Stomach smooth muscle (tissue), 2 donors: ENCODE data around the gene WDR49.

ENCODE experiments used
- H3K27ac ChIP-seq: one replicate; pipeline ENCODE4 v1.7.0; 2013; ENCODE audit warnings: mild to moderate bottlenecking, low read length, inconsistent platforms
- H3K27me3 ChIP-seq, 2 donors: one replicate each; pipeline ENCODE4 v1.7.0; 2013; ENCODE audit warnings: low read length in 2 of 2; ENCODE audit not compliant: insufficient read depth in 2 of 2, control insufficient read depth in 1 of 2
- H3K36me3 ChIP-seq, 2 donors: one replicate each; pipeline ENCODE4 v1.7.0; 2013; ENCODE audit warnings: low read length in 2 of 2; ENCODE audit not compliant: control insufficient read depth in 2 of 2, insufficient read depth in 2 of 2
- H3K4me1 ChIP-seq: one replicate; pipeline ENCODE4 v1.7.0; 2013; ENCODE audit warnings: low read length; ENCODE audit not compliant: control insufficient read depth, insufficient read depth
- H3K4me3 ChIP-seq, 2 donors: one replicate each; pipeline ENCODE4 v1.7.0; 2013; ENCODE audit warnings: low read length in 2 of 2
- H3K9ac ChIP-seq, 2 donors: one replicate each; pipeline ENCODE4 v1.7.0; 2013; ENCODE audit warnings: low read length in 2 of 2, mild to moderate bottlenecking in 1 of 2
- H3K9me3 ChIP-seq, 2 donors: one replicate each; pipeline ENCODE4 v1.7.0; 2013; ENCODE audit warnings: low read length in 2 of 2; ENCODE audit not compliant: control insufficient read depth in 2 of 2
- donor health status: healthy.
- donor health status: Pancreatic carcinoma.

The WDR49 gene

DNA sequence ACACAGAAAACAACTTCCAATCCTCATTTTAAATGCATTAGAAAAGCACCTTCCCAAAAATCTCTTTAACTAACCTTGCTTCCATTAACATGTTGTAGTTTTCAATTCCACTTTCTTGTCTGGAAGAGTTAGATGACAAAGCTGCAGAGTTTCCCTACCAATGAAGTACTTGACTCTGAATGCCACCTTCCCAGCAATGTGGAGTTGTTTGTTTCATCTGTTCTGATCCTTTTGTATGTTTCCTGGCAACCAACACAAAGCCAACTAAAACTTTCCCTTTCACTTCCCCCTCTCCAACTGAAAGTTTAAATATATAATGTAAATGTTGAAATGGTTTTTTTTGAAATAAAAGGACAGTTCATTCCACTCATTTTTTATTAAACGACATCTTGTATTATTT, at the start of gene WDR49:
Gene WDR49, minus strand, starts transcription at position 183 of the 400 bp plus-strand sequence. CDS start 517 bp downstream, outside the sequence.
- no peaks in the 10 kb centered on the region for H3K4me1 ChIP-seq
- H3K36me3 ChIP-seq = no peaks in the 10 kb centered on the region
- H3K9ac ChIP-seq = no peak within 1 kb of the TSS
- no peak within 1 kb of the TSS for H3K27ac ChIP-seq
- H3K4me3 ChIP-seq = peak within 1 kb of the TSS; percentile 35 to 48
- no peaks in the 10 kb centered on the region for H3K9me3 ChIP-seq
- no peaks in the 10 kb centered on the region for H3K27me3 ChIP-seq

DNA sequence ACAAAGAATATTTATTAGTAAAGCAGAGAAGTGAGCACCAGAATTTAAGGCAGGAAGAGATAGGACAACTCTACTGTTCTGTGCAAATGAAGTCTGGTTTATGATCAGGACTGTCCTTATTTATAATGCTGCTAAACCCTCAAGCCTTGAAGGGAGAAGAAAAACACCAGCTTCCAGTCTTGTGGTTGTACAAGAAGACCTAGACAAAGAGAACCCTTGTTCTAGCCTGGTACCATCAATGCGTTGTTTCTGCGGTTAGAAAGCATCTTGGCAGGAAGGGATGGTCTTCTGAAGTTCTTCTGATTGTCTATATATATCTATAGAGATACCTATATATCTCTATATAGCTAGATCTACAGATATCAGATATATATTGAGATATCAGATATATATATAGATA, 47.2 kb upstream of the WDR49 start:
- no peaks in the 10 kb centered on the region for H3K36me3 ChIP-seq
- no peaks in the 10 kb centered on the region for H3K27me3 ChIP-seq
- no peaks in the 10 kb centered on the region for H3K4me1 ChIP-seq
- no peaks in the 10 kb centered on the region for H3K9me3 ChIP-seq
- no peak overlapping the region for H3K27ac ChIP-seq
- no peak overlapping the region for H3K9ac ChIP-seq
- H3K4me3 ChIP-seq = no peak overlapping the region

DNA sequence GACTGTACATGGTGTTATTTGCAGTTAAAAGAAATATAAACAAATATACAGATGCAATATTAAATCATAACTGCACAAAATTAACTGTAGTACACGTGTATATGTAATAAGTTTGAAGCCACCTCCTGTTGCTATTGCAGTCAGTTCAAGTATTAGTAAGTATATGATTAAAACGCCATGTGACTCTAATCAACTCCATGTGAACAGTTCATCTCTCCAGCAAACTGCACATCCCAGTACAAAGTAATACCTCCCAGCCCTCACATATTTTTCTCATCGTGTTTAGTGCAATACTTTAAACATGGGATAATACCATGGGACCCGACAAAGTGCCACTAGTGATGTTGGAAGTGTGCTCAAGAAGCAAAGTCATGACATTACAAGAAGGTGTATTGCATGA, 46.3 kb upstream of the WDR49 start:
- Histone ChIP-seq H3K9me3 (no peaks in the 10 kb centered on the region), H3K4me1 (no peaks in the 10 kb centered on the region), H3K4me3 (no peak overlapping the region), H3K27me3 (no peaks in the 10 kb centered on the region), H3K27ac (no peak overlapping the region), H3K9ac (no peak overlapping the region), H3K36me3 (peaks cover 0 to 4% of the 10 kb centered on the region in 2 donors)

DNA sequence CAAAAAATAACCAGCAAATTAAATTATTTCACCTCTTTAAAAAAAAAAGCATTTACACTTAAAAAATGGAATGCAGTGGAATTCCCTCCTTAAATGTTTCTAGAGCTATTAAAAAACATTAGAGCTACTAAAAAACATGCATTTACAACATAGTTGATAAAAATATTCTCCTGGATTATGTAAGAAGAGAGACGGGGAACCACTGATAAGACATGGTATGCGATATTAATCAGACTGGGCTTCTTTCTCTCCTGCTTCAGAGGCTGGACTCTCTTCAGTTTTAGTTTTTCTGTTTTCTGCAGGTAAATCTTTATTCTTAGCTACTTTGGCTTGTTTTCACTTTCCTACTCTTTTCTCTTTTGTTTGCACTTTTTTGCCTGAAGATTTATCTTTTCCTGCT, 40.4 kb upstream of the WDR49 start:
- Histone ChIP-seq H3K4me1 (no peaks in the 10 kb centered on the region), H3K36me3 (peaks cover 4 to 13% of the 10 kb centered on the region in 2 donors), H3K27ac (no peak overlapping the region), H3K9me3 (no peaks in the 10 kb centered on the region), H3K9ac (no peak overlapping the region), H3K4me3 (no peak overlapping the region), H3K27me3 (no peaks in the 10 kb centered on the region)

DNA sequence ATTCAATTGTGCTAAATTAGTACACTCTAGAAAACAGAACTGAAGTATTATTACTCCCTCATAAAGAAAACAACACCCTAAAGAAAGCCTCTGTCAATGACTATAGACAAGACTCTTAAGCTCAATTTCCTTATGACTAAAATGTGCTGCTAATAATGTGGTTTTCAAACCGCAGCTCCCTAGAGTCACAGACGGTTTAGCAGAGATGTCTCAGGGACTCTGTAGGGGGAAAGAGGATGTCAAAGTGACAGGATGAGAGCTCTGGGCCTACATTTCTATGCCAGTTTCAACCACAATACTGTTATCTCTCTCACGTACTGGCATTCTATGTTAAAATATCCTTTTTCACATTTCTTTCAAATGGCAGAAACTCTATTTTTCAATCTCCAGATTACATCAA, 37.6 kb upstream of the WDR49 start:
- H3K36me3 ChIP-seq = peaks cover 4 to 13% of the 10 kb centered on the region in 2 donors
- H3K27me3 ChIP-seq = no peaks in the 10 kb centered on the region
- H3K9ac ChIP-seq = no peak overlapping the region
- no peak overlapping the region for H3K4me3 ChIP-seq
- H3K27ac ChIP-seq = no peak overlapping the region
- no peaks in the 10 kb centered on the region for H3K4me1 ChIP-seq
- no peaks in the 10 kb centered on the region for H3K9me3 ChIP-seq

DNA sequence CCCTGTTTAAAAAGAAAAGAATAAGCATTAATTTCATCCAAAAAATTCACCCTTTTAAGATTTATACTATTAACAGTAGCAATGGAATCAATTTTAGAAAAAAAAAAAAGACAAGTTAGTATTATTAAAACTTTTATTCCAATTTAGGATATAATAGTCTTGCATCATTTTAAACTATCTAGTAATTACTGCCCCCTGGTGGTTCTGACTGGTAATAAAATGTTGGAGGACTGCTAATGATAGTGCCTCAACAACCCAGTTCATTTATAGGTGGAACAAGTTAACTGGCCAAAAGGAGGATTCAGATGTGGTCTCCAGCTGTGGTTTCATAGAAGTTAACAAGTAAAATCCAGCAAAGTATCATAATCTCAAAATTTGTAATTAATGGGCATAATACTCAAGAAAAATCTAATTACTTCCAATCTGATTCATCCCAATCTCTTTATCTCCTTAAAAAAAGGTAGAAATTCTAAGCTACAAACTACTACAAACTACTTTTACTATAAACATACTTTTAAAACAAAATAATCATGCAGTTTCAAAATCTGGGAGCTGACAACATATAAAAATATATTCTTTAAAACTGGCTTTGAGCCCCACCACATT, 30.7 kb upstream of the WDR49 start:
- Histone ChIP-seq H3K9ac (no peak overlapping the region), H3K9me3 (no peaks in the 10 kb centered on the region), H3K4me1 (no peaks in the 10 kb centered on the region), H3K4me3 (no peak overlapping the region), H3K27ac (no peak overlapping the region), H3K27me3 (no peaks in the 10 kb centered on the region), H3K36me3 (peaks cover 3 to 4% of the 10 kb centered on the region in 2 donors)

DNA sequence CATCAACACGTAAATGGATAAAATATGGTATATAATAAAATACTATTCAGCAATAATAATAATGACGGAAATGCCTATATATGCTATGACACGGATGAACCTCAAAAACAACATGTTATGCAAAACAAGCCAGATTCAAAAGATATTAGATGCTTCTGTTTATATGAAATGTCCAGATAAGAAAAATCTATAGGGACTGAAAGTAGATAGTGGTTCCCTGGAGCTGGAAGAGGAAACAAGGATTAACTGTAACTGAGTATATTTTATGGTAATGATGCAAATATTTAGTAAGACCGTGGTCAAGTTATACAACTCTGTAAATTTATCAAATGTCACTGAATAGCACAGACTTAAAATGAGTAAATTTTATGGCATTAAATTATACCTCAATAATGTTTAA, 25.8 kb upstream of the WDR49 start:
- Histone ChIP-seq H3K27ac (no peak overlapping the region), H3K9me3 (peaks cover 0 to 6% of the 10 kb centered on the region in 2 donors), H3K9ac (no peak overlapping the region), H3K4me3 (no peak overlapping the region), H3K4me1 (no peaks in the 10 kb centered on the region), H3K27me3 (no peaks in the 10 kb centered on the region), H3K36me3 (peaks cover 12 to 14% of the 10 kb centered on the region in 2 donors)

DNA sequence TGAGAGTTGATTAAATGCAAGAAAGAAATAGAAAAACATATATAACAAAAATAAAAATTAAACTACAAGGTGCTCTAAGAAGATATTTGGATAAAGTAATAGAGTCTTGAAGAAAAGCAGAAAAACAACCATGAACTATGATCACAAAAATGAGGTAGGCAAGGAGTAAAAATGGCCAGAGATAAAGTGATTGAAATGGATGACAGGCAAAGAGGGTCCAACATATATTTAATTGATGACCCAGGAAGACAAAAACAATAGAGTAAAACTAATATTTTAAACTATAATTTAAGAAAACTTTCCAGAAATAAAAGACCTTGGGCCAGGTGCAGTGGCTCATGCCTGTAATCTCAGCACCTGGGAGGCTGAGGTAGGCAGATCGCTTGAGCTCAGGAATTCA, 22.1 kb upstream of the WDR49 start:
- H3K27me3 ChIP-seq = no peaks in the 10 kb centered on the region
- H3K27ac ChIP-seq = no peak overlapping the region
- no peak overlapping the region for H3K9ac ChIP-seq
- no peak overlapping the region for H3K4me3 ChIP-seq
- peaks cover 19 to 21% of the 10 kb centered on the region in 2 donors for H3K36me3 ChIP-seq
- no peaks in the 10 kb centered on the region for H3K4me1 ChIP-seq
- peaks cover 0 to 6% of the 10 kb centered on the region in 2 donors for H3K9me3 ChIP-seq

DNA sequence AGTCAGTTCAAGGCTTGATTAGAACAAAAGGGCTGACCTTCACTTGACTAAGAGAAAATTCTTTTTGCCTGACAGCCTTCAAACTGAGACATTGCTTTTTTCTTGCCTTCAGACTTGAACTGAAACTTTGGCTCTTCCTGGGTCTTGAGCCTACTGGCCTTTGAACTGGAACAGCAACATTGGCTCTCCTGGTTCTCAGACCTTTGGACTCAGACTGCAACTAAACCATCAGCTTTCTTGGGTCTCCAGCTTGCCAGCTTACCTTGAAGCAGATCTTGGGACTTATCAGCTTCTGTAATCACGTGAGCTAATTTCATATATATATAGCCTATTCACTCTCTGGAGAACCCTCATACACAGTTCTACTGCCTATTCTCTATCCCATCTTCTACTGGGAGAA, 19.5 kb upstream of the WDR49 start:
- no peak overlapping the region for H3K4me3 ChIP-seq
- H3K36me3 ChIP-seq = peaks cover 17 to 21% of the 10 kb centered on the region in 2 donors

DNA sequence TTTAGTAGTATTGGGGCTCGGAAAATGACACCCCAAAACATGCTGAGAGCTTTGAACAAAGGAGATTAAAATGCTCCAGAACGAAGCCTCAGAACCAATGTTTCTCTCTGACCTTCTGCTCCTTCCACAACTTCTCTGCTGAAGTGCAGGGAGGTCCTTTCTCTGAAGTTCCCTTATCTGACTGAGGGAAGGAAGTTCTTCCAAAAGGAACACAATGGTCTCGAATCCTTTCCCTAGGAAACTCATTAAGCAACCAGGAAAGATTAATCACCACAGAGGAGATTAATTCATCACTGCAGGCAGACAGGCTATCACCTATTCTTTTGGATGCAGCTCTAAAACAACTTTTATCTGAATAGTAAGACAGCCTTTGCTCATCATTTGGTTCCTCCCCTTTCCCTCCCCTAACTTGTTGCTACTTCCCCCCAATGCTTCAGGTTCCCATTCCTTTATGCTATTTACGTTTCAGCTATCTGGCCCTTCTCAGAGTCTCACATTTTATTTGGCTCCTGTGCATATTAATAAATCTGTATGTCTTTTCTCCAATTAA, 18.2 kb upstream of the WDR49 start:
- Histone ChIP-seq H3K27me3 (no peaks in the 10 kb centered on the region), H3K4me1 (no peaks in the 10 kb centered on the region)

More for the DNA sequence above, 19.5 kb upstream of the WDR49 start:
- Histone ChIP-seq H3K27ac (no peak overlapping the region), H3K4me1 (no peaks in the 10 kb centered on the region), H3K9ac (no peak overlapping the region), H3K9me3 (peaks cover 0 to 6% of the 10 kb centered on the region in 2 donors), H3K27me3 (no peaks in the 10 kb centered on the region)

DNA sequence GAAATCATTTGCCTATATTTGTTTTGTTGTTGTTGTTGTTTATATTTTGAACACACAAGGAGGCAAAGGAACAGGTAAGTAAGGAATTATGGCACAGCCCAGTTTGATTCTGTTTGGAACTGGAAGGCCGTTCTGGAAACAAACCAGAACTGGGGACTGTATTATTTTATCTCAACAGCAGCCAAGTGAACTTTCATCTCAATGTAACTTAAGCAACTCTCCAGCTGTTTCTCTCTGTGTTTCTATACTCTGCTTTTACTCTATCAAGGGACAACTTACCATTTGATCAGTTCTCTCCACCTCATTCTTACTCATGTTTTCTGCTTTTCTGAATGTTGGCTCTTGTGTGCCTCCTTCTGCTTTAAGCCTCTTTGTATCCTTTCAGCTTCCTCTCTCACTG, 16.0 kb upstream of the WDR49 start:
- Histone ChIP-seq H3K27ac (no peak overlapping the region), H3K4me3 (no peak overlapping the region), H3K36me3 (peaks cover 9 to 13% of the 10 kb centered on the region in 2 donors), H3K27me3 (no peaks in the 10 kb centered on the region), H3K4me1 (no peaks in the 10 kb centered on the region), H3K9me3 (no peaks in the 10 kb centered on the region), H3K9ac (no peak overlapping the region)

More for the DNA sequence above, 18.2 kb upstream of the WDR49 start:
- H3K9ac ChIP-seq = no peak overlapping the region
- H3K9me3 ChIP-seq = peaks cover 0 to 6% of the 10 kb centered on the region in 2 donors
- H3K36me3 ChIP-seq = peaks cover 17 to 21% of the 10 kb centered on the region in 2 donors
- no peak overlapping the region for H3K4me3 ChIP-seq
- no peak overlapping the region for H3K27ac ChIP-seq
